K562 (cell line): ENCODE data around the gene RPTOR. TPM values are rescaled to one million over a fixed set of nuclear protein-coding genes. Genes with fewer than 3 reads are reported as not detected.

Source experiments
- ATAC-seq: fragments of 200-7000 bp; cut with Tn5 transposase; 3 replicates; pipeline ENCODE4 v1.9.1; 2020; ENCODE audit warnings: moderate library complexity
- BruUV-seq: library from RNA; stranded (reverse); fragments of 400-500 nt; replicated peaks from 2 replicates; lab custom pipeline; 2021; lab: Mats Ljungman, UMichigan
- CTCF ChIA-PET: fragments of 300-600 bp; formaldehyde crosslinking; extraction: SDS; loops from one replicate; lab custom pipeline; 2021; ENCODE audit warnings: low intra/inter-chr PET ratio; lab: Yijun Ruan, JAX
- POLR2A ChIA-PET: fragments of 300-600, 350-650 bp; sonication (Branson Sonifier 250); formaldehyde crosslinking; extraction: SDS; loops from one replicate; lab custom pipeline; 2021; ENCODE audit warnings: antibody characterized with exemption, inconsistent platforms; lab: Yijun Ruan, JAX
- DNase-seq, 4 experiments: peaks; one replicate each; pipeline versions ENCODE4 v3.0.0 to v3.0.0-alpha.2; 2011 to 2018; ENCODE audit warnings: low spot score in 3 of 4, mixed read lengths in 3 of 4; ENCODE audit errors: extremely low read depth in 1 of 4
- FAIRE-seq: peaks from 2 replicates; lab custom pipeline; 2011; peaks lifted over from hg19 to GRCh38; lab: Jason Lieb, UNC
- H2AFZ ChIP-seq: 2 replicates; pipeline ENCODE4 v1.6.0; 2011; ENCODE audit warnings: low read depth, low read length, control low read depth, inconsistent platforms
- H3K27ac ChIP-seq: fragments of 200-600 bp; 3 replicates; pipeline ENCODE4 v1.8.0; 2011; ENCODE audit warnings: low read depth, mild to moderate bottlenecking, control low read depth, inconsistent platforms, low read length, moderate library complexity, mixed read lengths; ENCODE audit errors: extremely low read depth
- H3K27me3 ChIP-seq, 2 experiments: fragments of 300-600 bp in 1 of 2; 2 replicates in 1 of 2; 3 replicates in 1 of 2; pipeline versions ENCODE4 v1.6.0 to v1.8.0; 2011; ENCODE audit warnings: inconsistent platforms in 2 of 2, low read length in 2 of 2, mild to moderate bottlenecking in 1 of 2, mixed read lengths in 1 of 2, moderate library complexity in 1 of 2; ENCODE audit not compliant: control insufficient read depth in 2 of 2, insufficient read depth in 2 of 2
- H3K36me3 ChIP-seq: fragments of 300-600 bp; 3 replicates; pipeline ENCODE4 v1.8.0; 2011; ENCODE audit warnings: mild to moderate bottlenecking, low read length, inconsistent platforms; ENCODE audit not compliant: control insufficient read depth, insufficient read depth
- H3K4me1 ChIP-seq, 2 experiments: fragments of 200-600 bp in 1 of 2; replicated peaks in 1 of 2; 2 replicates in 1 of 2; 3 replicates in 1 of 2; pipeline versions ENCODE4 v1.5.1 to v1.8.0; 2011; ENCODE audit warnings: inconsistent platforms in 2 of 2, low read length in 2 of 2, mild to moderate bottlenecking in 1 of 2, mixed read lengths in 1 of 2, moderate library complexity in 1 of 2; ENCODE audit not compliant: control insufficient read depth in 2 of 2, insufficient read depth in 2 of 2
- H3K4me2 ChIP-seq: 2 replicates; pipeline ENCODE4 v1.6.1; 2011; ENCODE audit warnings: low read length, control low read depth, inconsistent platforms, mixed read lengths; ENCODE audit not compliant: insufficient read depth
- H3K4me3 ChIP-seq: fragments of 200-600 bp; sonication (generic), shearing (Covaris generic); 2 replicates; pipeline ENCODE4 v1.5.1; 2016; ENCODE audit warnings: control low read depth, inconsistent platforms
- H3K79me2 ChIP-seq: fragments of 200-600 bp; 3 replicates; pipeline ENCODE4 v1.8.0; 2011; ENCODE audit warnings: low read length, inconsistent platforms; ENCODE audit not compliant: control insufficient read depth, insufficient read depth
- H3K9ac ChIP-seq, 2 experiments: 2 replicates each; pipeline versions ENCODE4 v1.6.0 to v1.6.1; 2011; ENCODE audit warnings: low read depth in 2 of 2, low read length in 2 of 2, control low read depth in 1 of 2, inconsistent platforms in 1 of 2, mild to moderate bottlenecking in 1 of 2, mixed read lengths in 1 of 2; ENCODE audit not compliant: insufficient read depth in 1 of 2
- H3K9me1 ChIP-seq: one replicate; pipeline ENCODE4 v1.6.0; 2011; ENCODE audit warnings: inconsistent platforms, mild to moderate bottlenecking, low read length, moderate library complexity; ENCODE audit not compliant: control insufficient read depth, insufficient read depth
- H3K9me3 ChIP-seq: replicated peaks from 2 replicates; pipeline ENCODE4 v1.5.1; 2011; ENCODE audit warnings: low read depth, low read length, inconsistent platforms; ENCODE audit not compliant: control insufficient read depth, insufficient read depth
- H4K20me1 ChIP-seq: replicated peaks from 2 replicates; pipeline ENCODE4 v1.6.1; 2011; ENCODE audit warnings: low read length, inconsistent platforms, mixed read lengths; ENCODE audit not compliant: control insufficient read depth, insufficient read depth
- BMI1 ChIP-seq: fragments of 150-350 bp; IDR thresholded peaks from 2 replicates; pipeline ENCODE4 v1.6.1; 2014; ENCODE audit warnings: low read length
- CBX5 ChIP-seq: IDR thresholded peaks from 2 replicates; pipeline ENCODE4 v1.6.1; 2014; ENCODE audit warnings: low read depth, borderline replicate concordance
- CHD4 ChIP-seq: fragments of 200-600 bp; sonication (generic); IDR thresholded peaks from 3 replicates; pipeline ENCODE4 v1.6.1; 2012; ENCODE audit warnings: low read depth, mild to moderate bottlenecking, mixed read lengths, low read length, inconsistent platforms; ENCODE audit not compliant: insufficient read depth, insufficient replicate concordance, poor library complexity, severe bottlenecking
- MIER1 ChIP-seq: fragments of 450-650 bp; IDR thresholded peaks from 2 replicates; pipeline ENCODE4 v1.6.1; 2016; ENCODE audit warnings: antibody characterized with exemption, mild to moderate bottlenecking, low read depth
- NCOA6 ChIP-seq: fragments of 450-650 bp; IDR thresholded peaks from 2 replicates; pipeline ENCODE4 v1.6.1; 2017; ENCODE audit warnings: mild to moderate bottlenecking
- PPARD ChIP-seq: fragments of 250-450 bp; sonication (Bioruptor Pico); IDR thresholded peaks from 2 replicates; pipeline ENCODE4 v1.8.0; 2022; ENCODE audit warnings: inconsistent platforms, mild to moderate bottlenecking, moderate library complexity
- SPI1 ChIP-seq: IDR thresholded peaks from 2 replicates; pipeline ENCODE4 v1.6.1; 2011; ENCODE audit warnings: low read depth, low read length, control low read depth, borderline replicate concordance
- ZBTB1 ChIP-seq: sonication (generic); formaldehyde crosslinking; IDR thresholded peaks from 2 replicates; pipeline ENCODE4 v1.8.1; 2023; ENCODE audit warnings: missing genetic modification reagents, low read depth, mild to moderate bottlenecking, borderline replicate concordance
- ZNF184 ChIP-seq: sonication (generic); formaldehyde crosslinking; IDR thresholded peaks from 2 replicates; pipeline ENCODE4 v1.5.0; 2020; ENCODE audit warnings: missing genetic modification reagents
- ZNF232 ChIP-seq: sonication (generic); formaldehyde crosslinking; IDR thresholded peaks from 2 replicates; pipeline ENCODE4 v1.8.0; 2022; ENCODE audit warnings: mild to moderate bottlenecking, missing genetic modification reagents
- ZNF324 ChIP-seq: fragments of 250-450 bp; sonication (Bioruptor Pico); IDR thresholded peaks from 2 replicates; pipeline ENCODE4 v1.4.0; 2020; ENCODE audit warnings: mild to moderate bottlenecking
- ZNF347 ChIP-seq: fragments of 450-650 bp; formaldehyde crosslinking; IDR thresholded peaks from 2 replicates; pipeline ENCODE4 v1.4.0; 2020; ENCODE audit warnings: low read depth, mild to moderate bottlenecking, moderate library complexity
- ZNF584 ChIP-seq: fragments of 200-800 bp; sonication (Bioruptor generic); IDR thresholded peaks from 2 replicates; pipeline ENCODE4 v1.6.1; 2016; ENCODE audit warnings: low read depth, mild to moderate bottlenecking, missing genetic modification characterization, missing compliant biosample characterization
- WGBS: fragments of 100-300 bp; shearing (Covaris generic); methylation state at CpG from one replicate; pipeline ENCODE4 v1.1.6; 2016; ENCODE audit warnings: low coverage, mixed read lengths; ENCODE audit not compliant: insufficient coverage; ENCODE audit errors: missing lambda C conversion rate; 5-methylcytosine and 5-hydroxymethylcytosine counted together
- in situ Hi-C: fragments of 300-500 bp; cut with MboI; formaldehyde crosslinking; loops from 4 replicates; pipeline ENCODE4 v1.15.0; 2018; ENCODE audit warnings: inconsistent platforms, mixed read lengths
- intact Hi-C: fragments of 100-400 bp; cut with micrococcal nuclease; formaldehyde crosslinking; loops from 2 replicates; pipeline ENCODE4 v1.14.2; 2022
- polyA plus RNA-seq, 8 experiments: library from polyadenylated mRNA; depleted of rRNA in 4 of 8; stranded (reverse) in 5 of 8; unstranded in 3 of 8; fragments of >200 nt; fragmentation: Nextera tagmentation in 2 of 8; fragmentation: Illumina TruSeq in 1 of 8; extraction: Ambion mirVana in 2 of 8; extraction: Trizol in 1 of 8; gene quantifications; 2 replicates each; pipeline versions ENCODE4 v1.2.1 to v1.2.3, GENCODE V29; 2011 to 2014; ENCODE audit warnings: inconsistent platforms in 1 of 8, missing spikeins in 1 of 8
- total RNA-seq, 7 experiments: library from RNA; depleted of rRNA in 6 of 7; stranded (reverse); fragments of >200 nt in 6 of 7; fragmentation: Illumina TruSeq in 2 of 7; extraction: Trizol in 2 of 7; gene quantifications; 2 replicates each; pipeline versions ENCODE4 v1.2.1 to v1.2.3, GENCODE V29; 2011 to 2021; ENCODE audit warnings: low replicate concordance in 1 of 7
- TF ChIP-seq, protein P1 (sequence below): fragments of 250-450 bp; sonication (Bioruptor Pico); IDR thresholded peaks from 2 replicates; pipeline ENCODE4 v1.6.1; 2021; ENCODE audit warnings: mild to moderate bottlenecking

The RPTOR gene
- total and polyA plus RNA-seq, 9 of the 15 experiments (the other 6 are each of a cell fraction or from before 2014, with no cell fraction given), result 0.24 to 54.1 (median 10.2) TPM

GRCh38 chr17:80871341-80871740, 326.7 kb downstream of the RPTOR start:
- WGBS, result 84% methylated on average over 10 of the region's 12 CpGs

DNA sequence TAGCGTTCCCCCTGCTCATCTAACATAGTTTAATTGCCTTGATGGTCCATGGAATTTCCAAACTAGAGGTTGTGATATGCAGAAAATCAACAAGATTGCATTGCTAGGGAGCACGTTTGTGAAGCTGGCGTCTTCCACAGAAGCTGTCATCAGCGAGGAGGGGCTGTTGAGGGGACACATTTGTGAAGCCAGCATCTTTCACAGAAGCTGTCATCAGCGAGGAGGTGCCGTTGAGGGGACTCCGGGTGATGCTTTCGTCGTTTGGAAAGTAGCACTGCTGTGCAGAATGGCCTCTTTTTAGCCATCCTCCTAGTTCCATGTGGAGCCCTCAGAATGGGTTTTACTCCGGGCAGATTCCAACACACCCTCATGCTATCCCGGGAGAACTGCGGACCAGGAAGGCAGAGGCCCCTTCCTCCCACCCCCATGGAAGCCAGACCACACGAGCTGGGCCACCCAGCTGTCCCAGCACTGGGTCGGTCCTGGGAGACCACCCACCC, 327.4 kb downstream of the RPTOR start:
- Histone ChIP-seq H3K9me1 (no peaks in the 10 kb centered on the region), H3K9ac (0 out of 4 replicates have a peak overlapping the region, but pooled peaks of 1 of the 2 experiments have one; percentile 33), H3K9me3 (no peaks in the 10 kb centered on the region), H2AFZ (no peak overlapping the region), H3K4me1 (peaks cover 0 to 4% of the 10 kb centered on the region in 2 experiments; a peak in 1 of 5 replicates), H3K27me3 (no peaks in the 10 kb centered on the region), H3K27ac (no peak overlapping the region), H4K20me1 (no peaks in the 10 kb centered on the region), H3K4me3 (no peak overlapping the region), H3K4me2 (no peak overlapping the region), H3K79me2 (no peaks in the 10 kb centered on the region), H3K36me3 (peaks cover 16% of the 10 kb centered on the region; the same call in 1 of the 3 replicates)
- no peak for TF ChIP-seq PPARD (CRISPR knock-in tag)
- no peak for TF ChIP-seq BMI1
- TF ChIP-seq MIER1, result no peak
- no peak for TF ChIP-seq ZNF184 (CRISPR knock-in tag)
- TF ChIP-seq ZNF584 (CRISPR knock-in tag), result no peak
- no peak for TF ChIP-seq ZBTB1 (CRISPR knock-in tag)
- TF ChIP-seq SPI1, result no peak
- no peak for TF ChIP-seq ZNF324 (CRISPR knock-in tag)
- WGBS, result 82% methylated on average over 14 of the region's 14 CpGs
- FAIRE-seq, result no peak
- in situ Hi-C loops, result no loop called here
- no TSS peak for BruUV-seq
- ChIA-PET CTCF (no interaction called here), POLR2A (interaction anchor here (1.2 kb wide), 1 partner anchor 16 kb away, joined by 3 read pairs; no protein-coding TSS in a partner anchor)
- intact Hi-C loops, result no loop called here
- no peak for DNase-seq
- no peak for ATAC-seq

More at GRCh38 chr17:80871341-80871740, 326.7 kb downstream of the RPTOR start:
- ChIA-PET CTCF (no interaction called here), POLR2A (no interaction called here)
- Histone ChIP-seq H3K9me1 (no peaks in the 10 kb centered on the region), H3K4me3 (no peak overlapping the region), H2AFZ (no peak overlapping the region), H3K27ac (no peak overlapping the region), H3K79me2 (no peaks in the 10 kb centered on the region), H3K4me1 (peaks cover 0 to 4% of the 10 kb centered on the region in 2 experiments; a peak in 1 of 5 replicates), H3K9me3 (no peaks in the 10 kb centered on the region), H3K36me3 (peaks cover 19% of the 10 kb centered on the region; the same call in 1 of the 3 replicates), H3K27me3 (no peaks in the 10 kb centered on the region), H3K4me2 (no peak overlapping the region), H3K9ac (no peak overlapping the region), H4K20me1 (no peaks in the 10 kb centered on the region)
- ATAC-seq, result no peak
- TF ChIP-seq NCOA6 (no peak), CBX5 (no peak), ZNF232 (CRISPR knock-in tag) (no peak), ZNF324 (CRISPR knock-in tag) (no peak), ZNF347 (no peak), CHD4 (no peak)
- TF ChIP-seq, protein P1, sequence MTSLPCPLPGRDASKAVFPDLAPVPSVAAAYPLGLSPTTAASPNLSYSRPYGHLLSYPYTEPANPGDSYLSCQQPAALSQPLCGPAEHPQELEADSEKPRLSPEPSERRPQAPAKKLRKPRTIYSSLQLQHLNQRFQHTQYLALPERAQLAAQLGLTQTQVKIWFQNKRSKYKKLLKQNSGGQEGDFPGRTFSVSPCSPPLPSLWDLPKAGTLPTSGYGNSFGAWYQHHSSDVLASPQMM (CRISPR knock-in tag), result no peak
- DNase-seq, result no peak
- intact Hi-C loops (no loop called here), in situ Hi-C loops (no loop called here)
- FAIRE-seq, result no peak
- BruUV-seq, result no TSS peak
